Astrocyte of the cerebellum (primary cell): ENCODE results near the gene COG1.
A peak's percentile ranks its signal among the peaks of the same experiment; 100 is the strongest.
"Not testable (repeated sequence)": the region's sequence is repeated elsewhere in the genome, so short reads cannot be mapped to it uniquely, and the experiment has no call there.

Experiments
- DNase-seq: peaks from one replicate; pipeline ENCODE4 v3.0.0-alpha.2; 2011; ENCODE audit warnings: low read depth
- H3K4me3 ChIP-seq: 2 replicates; pipeline ENCODE4 v1.5.1; 2011; ENCODE audit warnings: mild to moderate bottlenecking, low read depth, low read length, moderate library complexity
- in situ Hi-C: cut with HindIII; loops from 2 replicates; pipeline ENCODE4 v1.10.0; 2017; ENCODE audit warnings: low sequenced_read_pairs
- TF ChIP-seq, protein P1 (sequence below): IDR thresholded peaks from 2 replicates; pipeline ENCODE4 v1.5.1; 2012; ENCODE audit warnings: low read length, low read depth, moderate library complexity, mild to moderate bottlenecking; ENCODE audit errors: missing control alignments

COG1 gene

DNA sequence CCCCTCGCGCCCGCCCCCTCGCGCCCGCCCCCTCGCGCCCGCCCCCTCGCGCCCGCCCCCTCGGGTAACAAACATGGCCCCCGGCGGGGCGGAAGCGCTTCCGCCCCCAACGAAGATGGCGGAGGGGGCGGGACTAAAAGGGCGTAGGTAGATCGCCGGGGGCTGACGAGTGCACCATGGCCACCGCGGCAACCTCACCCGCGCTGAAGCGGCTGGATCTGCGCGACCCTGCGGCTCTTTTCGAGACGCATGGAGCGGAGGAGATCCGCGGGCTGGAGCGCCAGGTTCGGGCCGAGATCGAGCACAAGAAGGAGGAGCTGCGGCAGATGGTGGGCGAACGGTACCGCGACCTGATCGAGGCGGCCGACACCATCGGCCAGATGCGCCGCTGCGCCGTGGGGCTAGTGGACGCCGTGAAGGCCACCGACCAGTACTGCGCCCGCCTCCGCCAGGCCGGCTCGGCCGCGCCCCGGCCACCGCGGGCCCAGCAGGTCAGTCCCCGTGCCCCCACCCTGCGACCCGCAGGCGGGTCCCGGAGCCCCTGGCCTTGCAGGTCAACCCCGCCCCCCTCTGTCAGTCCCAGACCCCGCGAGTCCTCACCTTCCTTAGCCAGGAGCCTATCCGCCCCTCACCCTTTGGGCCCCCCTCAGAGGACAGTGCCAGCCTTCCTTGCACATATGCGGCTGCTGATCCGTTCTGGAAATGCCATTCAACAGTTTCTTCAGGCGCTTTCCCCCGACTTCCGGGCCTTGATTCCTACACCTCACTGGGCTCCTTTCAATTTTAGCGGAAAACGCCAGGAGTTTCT is at the start of gene COG1:
TSS of gene COG1 (plus strand) at position 162 of the 808 bp plus-strand sequence. CDS start at position 177, 15 bp downstream.
- H3K4me3 ChIP-seq = peak within 1 kb of the TSS; percentile 80
- TF ChIP-seq, protein P1, sequence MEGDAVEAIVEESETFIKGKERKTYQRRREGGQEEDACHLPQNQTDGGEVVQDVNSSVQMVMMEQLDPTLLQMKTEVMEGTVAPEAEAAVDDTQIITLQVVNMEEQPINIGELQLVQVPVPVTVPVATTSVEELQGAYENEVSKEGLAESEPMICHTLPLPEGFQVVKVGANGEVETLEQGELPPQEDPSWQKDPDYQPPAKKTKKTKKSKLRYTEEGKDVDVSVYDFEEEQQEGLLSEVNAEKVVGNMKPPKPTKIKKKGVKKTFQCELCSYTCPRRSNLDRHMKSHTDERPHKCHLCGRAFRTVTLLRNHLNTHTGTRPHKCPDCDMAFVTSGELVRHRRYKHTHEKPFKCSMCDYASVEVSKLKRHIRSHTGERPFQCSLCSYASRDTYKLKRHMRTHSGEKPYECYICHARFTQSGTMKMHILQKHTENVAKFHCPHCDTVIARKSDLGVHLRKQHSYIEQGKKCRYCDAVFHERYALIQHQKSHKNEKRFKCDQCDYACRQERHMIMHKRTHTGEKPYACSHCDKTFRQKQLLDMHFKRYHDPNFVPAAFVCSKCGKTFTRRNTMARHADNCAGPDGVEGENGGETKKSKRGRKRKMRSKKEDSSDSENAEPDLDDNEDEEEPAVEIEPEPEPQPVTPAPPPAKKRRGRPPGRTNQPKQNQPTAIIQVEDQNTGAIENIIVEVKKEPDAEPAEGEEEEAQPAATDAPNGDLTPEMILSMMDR = no peak
- DNase-seq = peak; percentile 55
- in situ Hi-C loops = no loop called here

GRCh38 chr17:73144209-73144608 is 48.6 kb upstream of the COG1 start:
- in situ Hi-C loops, H3K4me3 ChIP-seq, DNase-seq: not testable (repeated sequence)

- TF ChIP-seq, protein P1 = no peak
- H3K4me3 ChIP-seq = no peak overlapping the region
- in situ Hi-C loops = no loop called here
- DNase-seq = no peak
Measured at GRCh38 chr17:73145641-73146040, 47.2 kb upstream of the COG1 start.

DNA sequence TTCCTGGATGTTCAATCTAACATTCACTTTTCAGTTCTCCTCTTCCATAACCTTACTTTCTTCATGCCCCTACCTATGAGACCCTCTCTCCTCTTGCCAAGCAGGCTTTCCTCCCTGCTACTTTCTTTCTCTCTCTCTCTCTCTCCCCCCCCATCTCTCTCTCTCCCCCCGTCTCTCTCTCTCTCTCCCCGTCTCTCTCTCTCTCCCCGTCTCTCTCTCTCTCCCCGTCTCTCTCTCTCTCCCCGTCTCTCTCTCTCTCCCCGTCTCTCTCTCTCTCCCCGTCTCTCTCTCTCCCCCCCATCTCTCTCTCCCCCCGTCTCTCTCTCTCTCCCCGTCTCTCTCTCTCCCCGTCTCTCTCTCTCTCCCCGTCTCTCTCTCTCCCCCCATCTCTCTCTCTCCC is 45.1 kb upstream of the COG1 start:
- DNase-seq, H3K4me3 ChIP-seq, in situ Hi-C loops: not testable (repeated sequence)

GRCh38 chr17:73148540-73149334 is 44.1 kb upstream of the COG1 start:
- H3K4me3 ChIP-seq = no peak overlapping the region
- in situ Hi-C loops = no loop called here
- no peak for DNase-seq
- TF ChIP-seq, protein P1 = no peak

GRCh38 chr17:73150622-73151300 is 42.1 kb upstream of the COG1 start:
- H3K4me3 ChIP-seq, in situ Hi-C loops, DNase-seq: not testable (repeated sequence)

GRCh38 chr17:73151916-73152632 is 40.8 kb upstream of the COG1 start:
- no peak for DNase-seq
- in situ Hi-C loops = no loop called here
- H3K4me3 ChIP-seq = no peak overlapping the region
- TF ChIP-seq, protein P1 = no peak
